Stimulated activated CD4-positive, alpha-beta T cell treated with anti-CD3 and anti-CD28 coated beads, Interleukin-4, amount 100 ng/mL, for 48 hours (primary cell): ENCODE results near the gene ZFR2.
A peak's percentile ranks its signal among the peaks of the same experiment; 100 is the strongest.

Source experiments
- DNase-seq, 2 donors: peaks; one replicate each; pipeline ENCODE4 v3.0.0-alpha.2; 2020; ENCODE audit warnings: low read depth in 2 of 2

ZFR2 gene

DNA sequence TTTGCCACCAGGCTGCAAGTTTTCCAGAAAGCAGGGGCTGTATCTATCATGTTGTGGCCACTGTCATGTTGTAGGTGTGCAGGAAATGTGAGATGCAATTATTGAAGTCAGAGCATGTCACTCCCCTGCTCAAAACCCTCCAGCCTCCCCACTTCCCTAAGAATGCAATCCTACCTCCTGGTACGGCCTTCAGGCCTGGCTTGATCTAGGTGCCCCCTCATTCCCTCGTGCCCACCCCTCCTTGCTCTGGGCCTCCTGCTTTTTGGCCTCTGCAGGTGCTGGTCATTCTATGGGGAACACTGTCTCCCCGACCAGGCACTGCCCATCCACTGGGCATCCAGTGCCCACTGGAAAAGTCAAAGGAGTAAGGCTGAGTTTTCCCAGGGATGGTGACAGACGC lies 54.2 kb downstream of the ZFR2 start:
- no peak for DNase-seq

DNA sequence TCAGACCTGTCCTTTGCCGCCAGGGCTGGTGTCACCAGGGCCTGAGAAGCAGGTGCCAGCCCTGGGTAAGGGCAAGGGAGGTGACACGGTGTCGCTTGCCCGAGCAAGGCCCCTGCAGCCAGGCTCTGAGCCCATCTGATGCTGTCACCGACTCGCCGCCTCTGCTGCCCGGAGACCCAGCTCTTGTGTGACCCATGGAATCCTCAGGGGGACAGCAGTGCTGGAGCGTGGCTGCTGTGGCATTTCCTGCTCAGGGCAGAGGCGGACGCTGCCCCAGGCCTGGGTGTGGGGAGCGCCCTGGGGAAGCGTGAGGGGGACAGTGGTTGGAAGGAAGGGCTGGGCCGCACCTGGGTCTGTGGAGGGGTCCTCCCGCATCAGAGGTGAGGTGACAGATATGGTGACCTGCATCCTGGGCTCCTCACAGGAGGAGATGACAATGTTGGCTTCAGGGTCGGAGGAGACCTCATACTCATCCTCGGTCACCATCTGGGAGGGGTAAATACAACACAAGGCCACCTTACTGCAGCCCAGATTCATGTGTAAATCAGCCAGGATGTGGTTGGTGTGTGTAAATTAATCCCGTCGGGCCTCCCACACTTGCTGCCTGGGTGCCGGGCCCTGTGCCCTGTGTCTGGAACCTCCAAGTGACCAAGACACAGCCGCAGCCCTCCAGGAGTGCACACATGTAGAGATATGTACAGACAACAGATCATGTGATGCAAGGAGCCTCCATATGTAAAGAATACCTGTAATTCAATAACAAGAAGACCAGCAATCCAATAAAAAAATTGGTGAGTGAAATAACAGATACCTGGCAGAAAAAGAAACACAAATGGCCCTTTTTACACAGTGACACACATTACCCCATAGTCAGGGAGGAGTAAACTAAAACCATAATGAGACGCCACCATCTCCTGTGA lies 55.1 kb downstream of the ZFR2 start:
- no peak for DNase-seq

DNA sequence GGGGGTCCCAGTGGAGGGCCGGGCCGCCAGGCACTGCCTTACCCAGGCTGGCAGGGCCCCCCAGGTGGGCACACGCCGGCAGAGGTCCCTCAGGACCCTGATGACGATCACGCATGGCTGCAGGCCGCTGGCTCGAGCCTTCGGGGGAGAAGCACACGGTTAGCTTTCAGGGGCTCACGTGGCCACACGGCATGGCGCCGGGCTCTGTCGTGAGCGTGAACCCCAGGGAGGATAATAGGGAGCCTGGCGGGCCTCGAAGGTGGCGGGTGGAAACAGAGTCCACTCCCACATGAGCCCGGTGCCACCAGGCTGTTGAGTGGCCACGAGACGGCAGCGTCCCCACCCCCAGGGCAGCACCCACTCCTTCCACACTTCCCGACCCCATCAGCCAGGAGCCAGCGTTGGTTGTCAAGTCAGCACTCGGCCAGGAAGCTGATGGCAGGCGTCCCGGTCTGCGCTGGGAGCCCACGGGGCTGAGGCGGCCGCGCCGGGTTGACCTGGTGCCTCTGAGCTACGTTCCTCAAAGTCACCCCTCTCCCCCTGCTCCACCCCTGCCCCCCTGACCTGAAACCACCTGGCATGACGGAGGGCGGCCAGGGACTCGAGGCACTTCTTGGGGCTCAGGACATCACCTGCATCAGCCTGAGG lies 58.0 kb downstream of the ZFR2 start:
- DNase-seq, result no peak

DNA sequence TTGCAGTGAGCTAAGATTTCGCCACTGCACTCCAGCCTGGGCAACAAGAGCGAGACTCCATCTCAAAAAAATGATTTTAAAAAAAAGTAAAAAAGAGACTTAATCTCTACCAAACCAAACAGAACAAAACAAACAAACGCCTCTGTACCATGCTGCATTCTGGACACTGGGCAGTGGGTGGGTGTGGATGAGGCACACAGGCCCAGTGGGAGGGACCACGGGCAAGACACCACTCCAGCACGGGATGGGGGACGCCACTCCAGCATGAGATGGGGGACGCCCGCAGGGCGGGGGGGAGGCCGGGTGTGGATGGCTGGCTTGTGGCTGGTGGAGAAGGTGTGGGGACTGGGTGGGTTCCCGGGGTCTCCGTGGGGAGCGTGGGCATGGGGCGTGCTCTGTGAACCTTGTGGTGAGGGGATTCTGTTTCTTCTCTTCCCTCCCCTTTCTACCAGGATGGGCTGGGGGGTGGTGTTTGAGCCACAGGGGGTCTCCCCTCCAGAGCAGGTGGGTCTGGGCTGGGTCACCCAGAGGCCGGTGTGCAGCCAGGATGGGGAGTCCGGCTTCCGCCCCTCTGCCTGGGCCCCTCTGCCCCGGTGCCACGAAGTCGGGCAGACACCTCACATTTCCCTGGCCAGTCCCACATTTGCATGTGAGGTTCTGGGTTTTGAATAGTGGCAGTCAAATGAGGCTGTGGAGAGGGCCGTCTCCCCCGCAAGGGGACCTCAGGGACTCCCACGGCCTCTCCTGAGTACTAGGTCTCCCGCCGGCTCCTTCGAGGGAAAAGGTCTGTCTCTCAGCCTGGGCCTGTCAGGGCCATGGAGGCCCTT lies 58.7 kb downstream of the ZFR2 start:
- no peak for DNase-seq

DNA sequence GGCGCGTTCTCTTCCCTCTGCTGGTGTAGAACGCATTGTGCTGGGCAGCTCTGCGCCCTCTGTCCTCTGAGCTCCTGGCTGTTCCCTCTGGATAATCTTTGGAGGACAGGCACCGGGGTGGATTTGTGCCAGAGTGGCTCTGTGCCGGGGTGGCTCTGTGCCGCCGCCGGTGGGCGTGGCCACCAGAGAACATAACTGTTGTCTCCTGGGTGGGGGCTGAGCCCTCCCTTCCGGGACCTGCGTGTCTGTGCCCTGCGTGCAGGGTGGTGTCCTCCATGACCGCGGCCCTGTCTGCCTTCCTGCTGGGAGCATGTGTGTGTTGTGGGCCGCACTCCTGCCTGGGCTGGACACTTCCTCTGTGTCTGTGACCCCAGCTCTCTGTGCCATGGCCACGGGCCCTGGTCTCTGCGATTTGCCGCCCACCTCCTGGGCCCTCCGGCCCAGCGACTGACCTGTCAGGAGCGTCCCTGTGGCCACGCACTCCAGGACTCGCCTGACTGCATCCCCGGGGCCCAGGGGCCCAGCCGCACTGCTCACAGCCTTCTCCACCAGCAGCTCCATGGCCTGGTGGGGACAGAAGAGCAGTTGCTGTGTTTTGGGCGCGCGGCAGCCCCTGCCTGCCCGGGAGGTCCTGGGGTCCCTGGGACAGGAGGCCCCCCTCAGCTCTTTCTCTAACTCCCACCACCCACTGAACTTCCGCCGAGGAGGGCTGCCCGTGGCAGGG lies 60.3 kb downstream of the ZFR2 start:
- DNase-seq, result no peak

DNA sequence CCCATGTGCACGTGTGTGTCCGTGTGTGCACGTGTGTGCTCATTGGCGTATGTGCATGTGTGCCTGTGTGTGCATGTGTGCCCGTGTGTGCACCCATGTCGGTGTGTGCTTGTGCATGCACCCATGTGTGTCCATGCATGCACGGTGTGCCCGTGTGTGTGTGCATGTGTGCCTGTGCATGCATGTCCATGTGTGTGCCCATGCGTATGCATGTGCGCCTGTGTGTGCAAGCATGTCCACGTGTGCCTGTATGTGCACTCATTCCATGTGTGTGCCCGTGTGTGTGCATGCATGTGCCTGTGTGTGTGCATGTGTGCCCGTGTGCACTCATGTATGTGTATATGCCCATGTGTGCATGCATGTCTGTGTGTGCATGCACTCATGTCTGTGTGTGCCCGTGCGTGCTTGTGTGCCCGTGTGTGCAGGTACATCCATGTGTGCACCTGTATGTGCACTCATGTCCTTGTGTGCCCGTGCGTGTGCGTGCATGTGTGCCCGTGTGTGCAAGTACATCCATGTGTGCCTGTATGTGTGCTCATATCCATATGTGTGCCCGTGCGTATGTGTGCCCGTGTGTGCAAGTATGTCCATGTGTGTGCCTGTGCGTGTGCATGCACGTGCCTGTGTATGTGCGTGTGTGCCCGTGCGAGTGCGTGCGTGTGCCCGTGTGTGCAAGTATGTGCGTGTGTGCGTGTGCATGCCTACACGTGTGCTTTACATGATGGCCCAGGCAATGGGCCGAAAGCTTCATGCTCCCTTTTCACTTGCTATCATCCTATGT lies 61.1 kb downstream of the ZFR2 start:
- DNase-seq, result no peak

DNA sequence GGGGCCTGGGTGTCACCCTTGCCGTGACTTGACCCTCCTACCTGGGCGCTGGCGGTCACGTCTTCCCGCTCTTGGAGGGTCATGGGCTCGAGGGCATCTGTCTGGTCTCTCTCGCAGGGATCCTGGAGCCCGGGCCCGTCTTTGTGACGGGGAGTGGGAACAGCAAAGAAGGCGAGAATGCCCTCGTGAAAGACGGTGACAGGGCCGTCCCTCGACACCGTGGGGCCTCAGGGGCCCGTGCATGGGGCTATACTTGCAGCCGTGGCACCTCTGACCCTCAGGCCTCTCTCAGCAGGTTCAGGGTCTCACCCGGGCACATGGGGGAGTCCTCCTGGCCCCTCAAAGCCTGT lies 61.7 kb downstream of the ZFR2 start:
- DNase-seq, result no peak

DNA sequence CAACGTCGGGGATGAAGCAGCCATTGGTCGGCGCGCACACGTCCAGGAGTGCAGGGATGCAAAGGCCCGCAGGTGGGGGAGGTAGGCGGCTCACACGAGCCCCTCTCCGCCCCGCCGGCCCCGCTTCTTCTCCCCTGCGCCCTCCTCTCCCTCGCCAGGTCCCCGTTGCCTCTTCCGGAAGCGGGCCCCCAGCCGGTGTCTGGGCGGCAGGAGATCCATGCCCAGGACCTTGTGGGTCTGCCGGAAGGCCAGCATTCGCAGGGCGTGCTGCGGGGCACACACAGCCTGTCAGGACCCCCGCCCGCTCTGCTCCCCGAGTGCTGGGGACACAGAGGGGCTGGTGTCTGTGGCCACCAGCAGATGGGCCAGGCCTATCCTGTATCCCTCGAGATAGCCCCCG lies 63.0 kb downstream of the ZFR2 start:
- DNase-seq, result no peak

DNA sequence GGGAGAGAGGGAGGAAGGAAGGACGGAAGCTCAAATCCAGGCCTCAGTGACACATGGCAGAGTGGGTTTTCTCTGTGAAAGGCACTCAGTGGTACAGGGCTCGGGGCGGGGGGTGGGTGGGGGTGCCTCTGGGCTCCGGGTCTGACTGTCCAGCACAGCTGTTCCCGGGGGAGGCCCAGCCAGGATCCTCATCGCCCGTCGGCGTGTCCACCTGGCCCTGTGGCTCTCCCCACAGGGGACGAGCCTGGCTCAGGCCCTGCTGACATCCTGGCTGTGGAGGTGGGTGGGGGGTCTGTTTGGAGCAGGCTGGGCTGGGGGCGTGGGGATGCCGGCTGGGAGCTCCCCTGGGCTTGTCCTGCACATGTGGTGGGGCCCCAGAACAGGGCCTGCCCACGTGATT lies 64.4 kb downstream of the ZFR2 start:
- DNase-seq, result no peak

DNA sequence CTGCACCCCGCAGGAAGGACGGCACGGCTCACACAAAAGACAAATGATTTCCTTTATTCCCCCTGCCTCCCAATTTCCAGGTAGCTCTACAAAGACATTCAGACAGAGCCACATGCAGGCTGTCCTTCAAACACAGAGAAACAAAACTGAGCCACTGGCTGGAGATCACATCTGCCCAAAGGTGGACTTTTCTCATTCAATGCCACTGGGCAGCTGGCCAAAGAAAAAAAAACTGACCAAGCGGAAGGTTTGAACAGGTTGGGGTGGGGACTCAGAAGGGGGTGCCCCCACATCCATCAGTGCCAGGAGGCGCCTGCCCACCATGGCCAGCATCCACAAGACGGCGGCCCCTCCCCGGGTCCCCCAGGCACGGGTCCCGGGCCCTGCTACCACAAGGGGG lies 64.9 kb downstream of the ZFR2 start:
- no peak for DNase-seq

DNA sequence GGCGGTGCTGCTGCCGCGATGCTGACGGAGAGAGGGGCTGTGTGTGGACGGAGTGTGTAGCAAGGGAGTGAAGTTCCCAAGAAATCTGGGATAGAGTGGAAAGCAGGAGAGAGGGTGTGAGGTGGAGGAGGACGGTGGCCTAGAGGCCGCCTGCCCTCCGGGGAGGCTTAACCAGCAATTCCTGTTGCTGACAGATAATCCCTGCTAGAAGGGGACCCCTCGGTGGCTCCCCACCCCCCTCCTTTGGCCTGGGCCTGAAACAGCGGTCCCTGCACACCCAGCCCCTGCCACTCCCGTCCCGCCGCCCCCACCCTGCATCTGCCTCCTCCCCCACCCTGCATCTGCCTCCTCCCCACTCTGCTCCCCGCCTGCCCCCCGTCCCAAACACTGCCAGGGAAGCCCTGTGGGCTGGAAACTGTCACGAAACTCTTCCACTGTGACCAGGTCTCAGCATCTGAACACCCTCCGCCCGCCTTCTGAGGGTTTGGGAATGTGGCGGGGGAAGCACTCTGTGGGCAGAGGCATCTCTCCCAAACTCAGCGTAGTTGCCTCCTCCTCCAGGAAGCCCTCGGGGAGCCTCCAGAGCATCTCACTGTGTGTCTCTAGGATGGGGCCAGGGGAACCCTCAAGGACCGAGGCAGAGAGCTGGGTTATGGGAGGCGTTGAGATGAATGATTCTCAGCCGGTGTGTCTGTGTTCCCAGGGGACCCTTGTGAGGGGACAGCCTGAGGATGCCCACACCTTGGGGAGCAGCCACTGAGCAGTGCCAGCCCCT lies 65.5 kb downstream of the ZFR2 start:
- DNase-seq, result no peak

DNA sequence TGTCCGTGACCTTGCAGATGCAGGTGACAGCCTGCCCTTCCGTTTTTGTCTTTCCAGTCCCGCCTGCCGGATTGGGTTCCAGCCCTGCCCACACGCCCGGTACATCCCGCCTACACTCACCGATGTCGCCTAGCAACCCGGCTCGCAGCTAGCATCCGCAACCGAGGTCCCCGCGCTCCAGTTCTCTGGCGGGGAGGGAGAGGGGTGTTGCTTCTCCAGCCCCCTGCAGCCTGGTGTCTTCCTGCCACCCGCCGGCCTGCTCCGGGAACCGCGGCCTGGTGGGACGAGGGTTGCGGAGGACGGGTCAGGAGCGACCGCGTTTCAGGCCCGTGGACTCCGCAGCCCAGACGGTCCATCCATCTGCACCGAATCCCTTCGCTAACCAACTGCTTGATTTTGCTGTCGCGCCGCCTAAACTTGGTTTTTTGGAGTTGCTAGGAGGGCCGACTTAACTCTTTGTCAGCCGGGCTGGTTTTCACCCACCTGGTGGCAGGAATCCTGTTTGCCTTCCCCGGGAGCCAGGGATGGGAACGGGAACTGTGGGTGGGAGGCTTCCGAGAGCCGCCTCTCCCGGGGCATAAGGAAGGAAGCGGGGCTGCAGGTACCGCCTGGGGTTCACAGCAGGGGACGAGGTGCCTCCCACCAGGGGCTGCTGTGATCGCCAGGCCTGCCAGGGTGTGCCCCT lies 67.3 kb downstream of the ZFR2 start:
- DNase-seq, result peak; percentile 43

DNA sequence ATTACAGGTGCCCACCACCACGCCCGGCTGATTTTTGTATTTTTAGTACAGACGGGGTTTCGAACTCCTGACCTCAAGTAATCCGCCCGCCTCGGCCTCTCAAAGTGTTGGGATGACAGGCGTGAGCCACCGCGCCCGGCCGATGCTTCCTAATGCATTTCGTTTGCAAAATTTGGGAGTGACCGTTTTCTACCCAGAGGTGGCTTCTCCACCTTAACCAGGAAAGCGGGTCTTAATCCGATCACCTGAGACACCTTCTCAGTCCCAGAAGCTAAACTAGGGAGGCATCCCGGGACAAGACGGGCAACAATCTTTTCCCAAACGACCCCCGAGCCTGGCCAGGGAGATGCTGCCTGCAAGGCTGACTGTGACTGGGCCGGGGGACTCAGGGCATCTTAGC lies 67.8 kb downstream of the ZFR2 start:
- DNase-seq, result no peak

DNA sequence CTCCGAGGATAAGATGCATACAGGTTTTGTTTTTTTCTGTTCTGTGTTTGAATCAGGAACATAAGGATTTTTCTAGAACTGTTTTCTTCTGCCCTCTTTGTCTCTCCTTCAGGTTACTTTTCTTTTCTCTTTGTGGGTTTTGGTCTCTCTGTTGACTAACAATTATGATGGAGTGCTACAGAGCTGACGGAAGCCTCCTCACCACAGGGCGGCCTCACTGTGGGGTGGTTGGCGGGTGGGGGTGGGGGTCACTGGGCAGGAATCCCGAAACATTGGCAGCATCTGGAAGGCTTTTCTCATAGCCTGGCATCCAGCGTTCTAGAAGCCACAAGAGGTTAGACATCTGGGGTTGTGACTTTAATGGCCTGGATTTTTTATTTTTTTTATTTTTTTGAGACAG lies 70.7 kb downstream of the ZFR2 start:
- DNase-seq, result no peak

DNA sequence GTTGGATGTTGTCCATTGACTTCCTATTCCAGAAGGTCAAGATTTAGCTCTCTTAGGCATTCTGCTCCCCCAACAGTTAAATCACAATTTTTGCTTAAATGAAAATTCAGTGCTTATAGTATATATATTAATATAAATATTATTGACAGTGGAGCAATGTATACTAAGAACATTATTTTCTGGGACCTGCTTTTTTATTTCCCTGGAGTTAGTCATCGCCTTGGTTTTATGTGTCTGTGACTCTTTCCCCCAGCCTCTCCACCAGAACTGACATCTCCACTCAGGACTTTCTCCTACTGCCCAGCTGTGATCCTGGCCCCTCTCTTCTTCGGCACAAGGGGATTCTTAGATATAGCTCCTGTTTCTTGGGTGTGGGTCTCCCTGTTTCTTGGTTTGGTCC lies 72.5 kb downstream of the ZFR2 start:
- DNase-seq, result no peak

DNA sequence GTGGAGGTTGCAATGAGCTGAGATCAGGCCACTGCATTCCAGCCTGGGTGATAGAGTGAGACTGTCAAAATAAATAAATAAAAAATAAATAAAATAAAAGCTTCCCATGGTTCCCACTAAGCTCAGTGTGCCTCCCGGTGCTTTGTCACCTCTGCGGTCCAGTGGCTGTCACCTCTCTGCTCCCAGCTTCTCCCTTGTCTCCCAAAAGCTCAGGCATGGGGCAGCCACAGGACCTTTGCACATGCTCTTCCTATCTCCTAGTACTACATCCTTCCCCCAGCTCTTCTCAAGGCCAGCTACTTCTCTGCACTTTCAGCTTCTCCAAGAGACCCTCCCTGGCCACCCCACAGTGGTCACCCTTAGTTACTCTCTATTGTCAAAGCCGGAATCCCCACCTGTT lies 75.0 kb downstream of the ZFR2 start:
- no peak for DNase-seq

DNA sequence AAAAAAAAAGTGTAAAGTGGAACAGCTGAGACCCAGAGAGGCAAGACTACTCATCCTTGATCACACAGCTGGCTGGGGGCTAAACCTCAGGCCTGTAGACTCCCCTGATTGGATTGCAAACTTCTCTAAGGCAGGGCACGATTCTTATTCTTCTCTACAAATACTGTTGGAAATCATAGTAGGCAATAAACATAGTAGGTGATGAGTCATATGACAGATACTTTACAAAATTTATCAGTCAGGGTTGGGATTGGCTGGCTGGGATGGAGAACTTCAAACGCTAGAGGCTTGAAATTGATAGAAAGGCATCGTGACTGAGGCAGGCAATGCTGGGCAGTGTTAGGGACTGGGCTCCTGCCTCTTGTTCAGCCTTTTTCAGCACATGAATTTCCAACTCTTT lies 76.7 kb downstream of the ZFR2 start:
- no peak for DNase-seq

DNA sequence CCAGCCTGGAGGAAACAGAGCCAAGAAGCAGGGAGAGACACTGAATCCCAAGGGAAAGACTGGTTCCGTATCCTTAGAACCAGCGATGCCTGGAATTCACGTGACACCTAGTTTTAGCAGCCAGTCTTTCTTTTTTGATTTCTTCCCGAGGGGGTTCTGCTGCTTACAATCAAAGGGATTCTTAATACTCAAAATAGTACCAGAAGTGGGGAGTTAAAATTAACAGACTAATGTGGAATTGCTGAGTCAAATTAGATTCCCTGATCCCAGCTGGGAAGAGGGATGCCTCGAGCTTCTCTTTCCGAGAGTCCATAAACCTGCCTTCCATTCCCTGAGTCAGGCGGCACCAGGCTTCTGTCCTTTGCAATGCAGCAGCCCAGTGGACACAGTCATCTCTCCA lies 77.9 kb downstream of the ZFR2 start:
- no peak for DNase-seq

DNA sequence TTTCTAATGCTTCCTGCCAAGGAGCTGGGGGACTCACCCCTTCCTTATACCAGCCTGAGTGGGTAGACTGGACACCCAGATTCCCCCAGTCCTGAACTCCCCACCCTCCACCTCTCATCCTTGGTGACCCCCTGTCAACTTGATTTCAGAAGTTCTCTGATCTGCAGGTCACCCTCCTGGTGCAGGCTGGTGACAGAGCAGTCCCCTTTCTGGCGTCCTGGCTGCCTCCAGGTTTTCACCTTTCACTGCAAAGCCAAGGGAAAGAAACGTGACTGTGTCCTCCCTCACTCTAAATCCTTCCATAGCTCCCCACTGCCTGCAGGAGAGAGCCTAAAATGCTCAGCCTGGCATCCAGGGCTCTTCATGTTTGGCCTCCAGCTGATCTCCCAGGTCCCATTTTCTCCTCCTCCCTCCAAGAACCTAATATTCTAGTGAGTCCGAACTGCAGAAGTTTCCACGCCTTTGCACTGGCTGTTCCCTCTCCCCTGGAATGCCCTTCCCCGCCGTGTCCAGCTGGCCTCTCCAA lies 78.6 kb downstream of the ZFR2 start:
- DNase-seq, result no peak
